GM12872 (cell line): ENCODE data around the gene DLGAP1.
A peak's percentile ranks its signal among the peaks of the same experiment; 100 is the strongest.

Source experiments
- CTCF ChIP-seq: IDR thresholded peaks from 3 replicates; pipeline ENCODE4 v1.5.1; 2011; ENCODE audit warnings: low read depth, mild to moderate bottlenecking, low read length, moderate library complexity; ENCODE audit not compliant: insufficient read depth

The DLGAP1 gene

DNA sequence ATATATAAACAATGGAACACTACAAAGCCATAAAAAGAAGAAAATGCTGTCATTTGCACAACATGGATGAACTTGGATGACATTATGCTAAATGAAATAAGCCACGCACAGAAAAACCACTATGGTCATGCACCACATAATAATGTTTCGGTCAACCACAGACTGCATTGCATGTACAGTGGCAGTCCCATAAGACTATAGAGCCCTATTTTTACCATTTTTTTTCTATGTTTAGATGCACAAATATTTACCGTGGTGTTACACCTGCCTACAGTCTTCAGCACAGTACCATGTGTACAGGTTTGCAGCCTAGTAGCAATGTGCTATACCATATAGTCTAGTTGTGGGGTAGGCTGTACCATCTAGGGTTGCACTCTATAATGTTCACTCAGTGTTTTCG is 476.1 kb downstream of the DLGAP1 start:
- no peak for TF ChIP-seq CTCF

- no peak for TF ChIP-seq CTCF
Observed at GRCh38 chr18:3973191-3973850, 481.8 kb downstream of the DLGAP1 start.

DNA sequence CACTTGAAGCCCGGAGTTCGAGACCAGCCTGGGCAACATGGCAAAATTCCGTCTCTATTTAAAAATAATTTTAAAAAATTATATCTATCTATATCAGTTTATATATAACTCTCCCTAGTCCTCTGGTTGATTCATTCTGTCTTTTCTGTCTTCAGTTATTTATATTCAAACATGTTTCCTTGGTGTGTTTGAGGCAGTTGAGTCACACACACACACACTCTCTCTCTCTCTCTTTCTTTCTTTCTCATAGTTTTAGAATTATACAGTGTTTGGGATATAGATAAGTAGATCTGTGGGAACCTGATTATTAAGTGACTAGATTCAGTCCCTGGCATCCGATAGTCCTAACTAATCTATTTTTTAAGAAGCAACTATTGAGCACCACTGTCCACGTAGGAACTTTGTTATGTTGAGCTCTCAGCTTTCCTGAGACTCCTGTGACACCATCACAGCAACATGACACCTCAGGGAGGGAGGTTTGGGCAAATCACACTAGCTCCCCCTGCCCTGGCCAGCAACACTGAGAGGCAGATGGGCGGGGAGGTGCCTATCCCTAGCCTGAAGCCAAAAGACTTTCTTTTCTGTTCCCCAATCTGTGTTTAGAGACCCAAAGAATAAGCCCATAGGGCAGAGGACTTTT is 482.7 kb downstream of the DLGAP1 start:
- no peak for TF ChIP-seq CTCF

- TF ChIP-seq CTCF, result peak; percentile 21; the same call in 2 of the 3 replicates
Observed at GRCh38 chr18:3970929-3971328, 484.2 kb downstream of the DLGAP1 start.

DNA sequence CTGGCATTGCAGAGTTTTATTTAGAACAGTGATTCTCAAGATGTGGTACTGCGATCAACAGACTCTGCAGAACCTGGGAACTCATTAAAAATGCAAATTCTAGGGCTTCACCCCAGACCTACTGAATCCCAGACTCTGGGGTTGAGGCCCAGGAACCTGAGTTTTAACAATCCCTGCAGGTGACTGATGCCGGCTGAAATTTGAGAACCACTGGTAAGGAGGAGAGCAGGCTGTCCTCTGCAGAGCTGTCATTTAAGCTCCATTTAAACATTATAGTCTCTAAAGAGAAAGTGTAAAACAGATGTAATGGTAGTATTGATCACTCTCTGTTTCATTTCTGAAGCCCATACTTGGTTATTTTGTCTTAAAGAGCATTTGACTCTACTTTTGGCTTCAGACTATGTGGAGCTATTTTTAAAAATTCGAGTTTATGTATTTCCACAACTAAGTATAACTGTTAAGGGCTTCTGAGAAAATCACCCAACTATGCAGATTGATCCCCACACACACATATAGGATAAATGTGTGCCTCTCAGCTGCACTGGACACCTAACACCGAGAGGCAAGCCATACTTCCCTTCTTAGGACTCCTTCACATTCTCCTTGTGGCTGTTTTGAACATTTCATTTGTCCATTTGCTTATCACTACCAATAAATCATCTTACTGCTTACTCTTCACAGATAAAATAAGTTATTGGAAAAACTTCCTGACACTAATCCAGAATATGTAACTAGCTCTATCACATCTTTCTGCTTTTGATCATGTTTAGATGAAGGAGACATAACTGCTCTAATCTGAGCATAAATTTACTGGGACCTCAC is 487.5 kb downstream of the DLGAP1 start:
- no peak for TF ChIP-seq CTCF

- TF ChIP-seq CTCF, result no peak
Observed at GRCh38 chr18:3966642-3967358, 488.3 kb downstream of the DLGAP1 start.

DNA sequence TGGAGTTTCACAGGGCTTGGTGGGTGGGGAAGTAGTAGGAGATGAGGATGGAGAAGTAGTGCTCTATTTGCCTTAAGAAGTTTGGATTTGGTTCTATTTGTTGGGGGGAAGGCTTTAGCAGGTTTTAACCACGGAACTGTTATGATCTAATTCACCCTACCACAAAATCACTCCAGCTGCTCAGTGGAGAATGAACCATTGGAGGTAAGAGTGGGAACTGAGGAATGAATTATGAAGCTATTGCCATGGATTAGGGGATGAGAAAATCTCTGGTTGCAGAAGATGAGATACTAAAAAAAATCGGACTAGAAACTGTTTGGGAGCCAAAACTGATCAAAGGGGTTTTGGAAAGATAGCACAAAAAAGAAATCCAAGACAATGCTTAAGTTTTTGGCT is 488.9 kb downstream of the DLGAP1 start:
- TF ChIP-seq CTCF, result no peak
